OCI-LY7 (cell line): Measurements from ENCODE around the gene MUL1. TPM values are rescaled to one million over a fixed set of nuclear protein-coding genes. Genes with fewer than 3 reads are reported as not detected.

ENCODE experiments used
- BruUV-seq: library from RNA; stranded (reverse); fragments of 400-500 nt; replicated peaks from 2 replicates; lab custom pipeline; 2021; lab: Mats Ljungman, UMichigan
- CTCF ChIA-PET: fragments of 300-600 bp; sonication (Branson Sonifier 250); formaldehyde crosslinking; loops from one replicate; lab custom pipeline; 2022; ENCODE audit warnings: antibody characterized with exemption; ENCODE audit not compliant: unreplicated experiment; lab: Charles Lee
- POLR2A ChIA-PET: fragments of 300-600 bp; sonication (Branson Sonifier 250); formaldehyde crosslinking; loops from one replicate; lab custom pipeline; 2022; ENCODE audit warnings: antibody characterized with exemption; lab: Charles Lee
- DNase-seq: peaks from one replicate; pipeline ENCODE4 v3.0.0-alpha.2; 2015; ENCODE audit warnings: low spot score
- H2AFZ ChIP-seq: fragments of 200-600 bp; sonication (generic), shearing (Covaris generic); 2 replicates; pipeline ENCODE4 v1.6.1; 2014; ENCODE audit warnings: mild to moderate bottlenecking, antibody characterized with exemption, low read length, moderate library complexity
- H3K27ac ChIP-seq: fragments of 200-600 bp; sonication (generic); 2 replicates; pipeline ENCODE4 v1.5.1; 2014; ENCODE audit warnings: mixed run types, low read depth, mild to moderate bottlenecking, moderate library complexity, low read length, inconsistent platforms; ENCODE audit not compliant: poor library complexity, severe bottlenecking
- H3K36me3 ChIP-seq: fragments of 200-600 bp; sonication (generic); 2 replicates; pipeline ENCODE4 v1.6.1; 2014; ENCODE audit warnings: mild to moderate bottlenecking, antibody characterized with exemption, low read length, moderate library complexity, mixed read lengths; ENCODE audit not compliant: insufficient read depth
- H3K4me1 ChIP-seq: fragments of 200-600 bp; sonication (generic); 2 replicates; pipeline ENCODE4 v1.5.1; 2014; ENCODE audit warnings: mild to moderate bottlenecking, low read length; ENCODE audit not compliant: insufficient read depth, poor library complexity, severe bottlenecking
- H3K4me2 ChIP-seq: fragments of 200-600 bp; sonication (generic); 2 replicates; pipeline ENCODE4 v1.6.1; 2014; ENCODE audit warnings: mild to moderate bottlenecking, low read length
- H3K4me3 ChIP-seq: fragments of 200-600 bp; sonication (generic); 2 replicates; pipeline ENCODE4 v1.5.1; 2014; ENCODE audit warnings: mild to moderate bottlenecking, low read depth, low read length; ENCODE audit not compliant: poor library complexity, severe bottlenecking
- H3K79me2 ChIP-seq: fragments of 200-600 bp; sonication (generic); 2 replicates; pipeline ENCODE4 v1.6.1; 2016; ENCODE audit warnings: low read depth, mild to moderate bottlenecking, low read length, moderate library complexity, mixed read lengths; ENCODE audit not compliant: insufficient read depth
- H3K9me2 ChIP-seq: fragments of 200-600 bp; sonication (generic); 2 replicates; pipeline ENCODE4 v1.6.1; 2016; ENCODE audit warnings: mild to moderate bottlenecking, low read length, mixed read lengths; ENCODE audit not compliant: insufficient read depth
- H3K9me3 ChIP-seq: fragments of 200-600 bp; sonication (generic); 2 replicates; pipeline ENCODE4 v1.6.1; 2014; ENCODE audit warnings: mild to moderate bottlenecking, mixed run types, low read length, mixed read lengths
- H4K20me1 ChIP-seq: fragments of 200-600 bp; sonication (generic); 2 replicates; pipeline ENCODE4 v1.6.1; 2014; ENCODE audit warnings: mild to moderate bottlenecking, antibody characterized with exemption, low read length, moderate library complexity, mixed read lengths; ENCODE audit not compliant: insufficient read depth
- CTCF ChIP-seq: fragments of 200-600 bp; sonication (generic); conservative IDR thresholded peaks from 2 replicates; pipeline ENCODE4 v1.5.1; 2014; ENCODE audit warnings: mild to moderate bottlenecking, antibody characterized with exemption, low read length, moderate library complexity, mixed read lengths
- EZH2phosphoT487 ChIP-seq: fragments of 200-600 bp; sonication (generic); IDR thresholded peaks from 2 replicates; pipeline ENCODE4 v1.6.1; 2018; ENCODE audit warnings: low read depth, borderline replicate concordance, mild to moderate bottlenecking, mixed run types, antibody characterized with exemption, low read length, moderate library complexity, mixed read lengths
- intact Hi-C: fragments of 100-400 bp; cut with micrococcal nuclease; formaldehyde crosslinking; loops from one replicate; pipeline ENCODE4 v1.10.0; 2022; ENCODE audit not compliant: unreplicated experiment
- total RNA-seq, 2 experiments: library from RNA; depleted of rRNA in 1 of 2; stranded (reverse); fragments of >200 nt in 1 of 2; shearing (Covaris generic) in 1 of 2; gene quantifications; 2 replicates each; pipeline ENCODE4 v1.2.3, GENCODE V29; 2014 to 2022

Gene MUL1
- total RNA-seq, 2 experiments from 2014 or later = 16.3 to 25.2 TPM

DNA sequence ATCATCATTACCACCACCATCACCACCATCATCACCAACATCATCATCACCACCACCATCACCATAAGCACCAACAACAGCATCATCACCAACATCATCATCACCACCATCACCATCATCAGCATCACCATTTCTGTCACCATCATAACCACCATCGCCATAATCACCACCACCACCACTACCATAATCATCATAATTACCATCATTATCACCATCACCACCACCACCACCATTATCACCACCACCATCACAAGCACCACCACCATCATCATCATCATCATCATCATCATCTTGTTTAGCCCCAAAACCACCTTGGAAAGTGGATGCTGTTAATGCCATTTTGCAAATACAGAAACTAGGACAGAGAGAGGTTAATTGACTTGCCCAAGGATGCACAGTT, 44.4 kb downstream of the MUL1 start:
- Histone ChIP-seq H3K4me2 (no peak overlapping the region), H3K79me2 (no peaks in the 10 kb centered on the region), H3K27ac (no peak overlapping the region), H3K4me3 (no peak overlapping the region), H3K9me3 (no peaks in the 10 kb centered on the region), H3K36me3 (no peaks in the 10 kb centered on the region), H2AFZ (no peak overlapping the region), H3K9me2 (no peaks in the 10 kb centered on the region), H3K4me1 (peaks cover 18% of the 10 kb centered on the region), H4K20me1 (no peaks in the 10 kb centered on the region)
- CTCF ChIA-PET = no interaction called here
- POLR2A ChIA-PET = interaction anchor here (0.9 kb wide), 1 partner anchor 105 kb away, joined by 3 read pairs; no protein-coding TSS in a partner anchor
- intact Hi-C loops = no loop called here
- DNase-seq = no peak
- TF ChIP-seq CTCF = no peak
- no peak for TF ChIP-seq EZH2phosphoT487
- BruUV-seq = no TSS peak

- CTCF ChIA-PET = no interaction called here
- no peak overlapping the region for H3K4me3 ChIP-seq
- no peaks in the 10 kb centered on the region for H3K79me2 ChIP-seq
- TF ChIP-seq EZH2phosphoT487 = no peak
- H3K4me1 ChIP-seq = peaks cover 18% of the 10 kb centered on the region
- no peaks in the 10 kb centered on the region for H3K9me2 ChIP-seq
- no peak overlapping the region for H2AFZ ChIP-seq
- H3K27ac ChIP-seq = no peak overlapping the region
- intact Hi-C loops = no loop called here
- no peaks in the 10 kb centered on the region for H3K9me3 ChIP-seq
- no peak for DNase-seq
- H4K20me1 ChIP-seq = no peaks in the 10 kb centered on the region
- POLR2A ChIA-PET = interaction anchor here (0.8 kb wide), 1 partner anchor 1152 kb away, joined by 3 read pairs; no protein-coding TSS in a partner anchor
- H3K4me2 ChIP-seq = no peak overlapping the region
- H3K36me3 ChIP-seq = no peaks in the 10 kb centered on the region
- BruUV-seq = no TSS peak
Measured at GRCh38 chr1:20462397-20462796, 45.6 kb downstream of the MUL1 start.

DNA sequence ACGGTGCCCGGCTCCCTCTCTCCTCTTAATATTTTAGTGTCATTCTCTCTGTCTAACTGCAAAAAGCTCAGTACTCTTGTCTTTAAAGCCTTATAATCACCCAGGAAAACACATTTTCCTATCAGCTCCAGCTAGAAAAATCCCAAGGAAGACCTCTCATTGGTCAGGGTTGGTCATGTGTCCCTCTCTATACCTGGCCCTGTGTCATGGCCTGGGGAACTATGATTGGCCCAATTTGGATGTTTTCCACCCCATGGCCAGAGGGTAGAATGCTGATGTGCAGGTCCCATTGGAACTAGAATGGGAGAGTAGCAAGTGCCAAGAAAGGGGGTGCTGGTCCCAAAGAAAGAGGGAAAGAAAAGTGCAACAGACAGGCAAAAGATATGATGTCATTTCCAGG, 49.2 kb downstream of the MUL1 start:
- H3K79me2 ChIP-seq = no peaks in the 10 kb centered on the region
- no TSS peak for BruUV-seq
- POLR2A ChIA-PET = interaction anchor here (1.1 kb wide), 1 partner anchor 246 kb away, joined by 3 read pairs; no protein-coding TSS in a partner anchor

DNA sequence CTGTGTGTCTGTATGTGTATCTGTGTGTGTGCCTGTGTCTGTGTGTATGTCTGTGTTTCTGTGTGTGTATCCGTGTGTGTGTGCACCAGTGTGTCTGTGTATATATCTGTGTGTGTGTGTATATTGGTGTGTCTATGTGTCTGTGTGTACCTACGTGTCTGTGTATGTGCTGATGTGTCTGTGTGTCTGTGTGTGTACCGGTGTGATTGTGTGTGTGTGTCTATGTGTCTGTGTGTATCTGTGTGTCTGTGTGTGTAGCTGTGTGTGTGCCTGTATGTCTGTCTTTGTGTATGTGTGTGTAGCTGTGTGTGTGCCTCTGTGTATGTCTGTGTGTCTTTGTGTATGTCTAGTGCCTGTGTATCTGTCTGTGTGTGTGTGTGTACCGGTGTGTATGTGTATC, 53.9 kb downstream of the MUL1 start:
- no peaks in the 10 kb centered on the region for H3K79me2 ChIP-seq
- ChIA-PET POLR2A (no interaction called here), CTCF (no interaction called here)
- DNase-seq = no peak
- no peaks in the 10 kb centered on the region for H3K4me1 ChIP-seq
- H3K9me3 ChIP-seq = no peaks in the 10 kb centered on the region
- no peaks in the 10 kb centered on the region for H4K20me1 ChIP-seq
- H3K36me3 ChIP-seq = no peaks in the 10 kb centered on the region
- BruUV-seq = no TSS peak
- no peak overlapping the region for H3K27ac ChIP-seq
- no peaks in the 10 kb centered on the region for H3K9me2 ChIP-seq
- H3K4me3 ChIP-seq = no peak overlapping the region
- no peak overlapping the region for H2AFZ ChIP-seq
- H3K4me2 ChIP-seq = no peak overlapping the region
- no peak for TF ChIP-seq CTCF
- no peak for TF ChIP-seq EZH2phosphoT487
- intact Hi-C loops = no loop called here

More for the DNA sequence above, 49.2 kb downstream of the MUL1 start:
- no peaks in the 10 kb centered on the region for H3K9me3 ChIP-seq
- no peak for TF ChIP-seq EZH2phosphoT487
- no peak overlapping the region for H3K27ac ChIP-seq
- no peaks in the 10 kb centered on the region for H3K36me3 ChIP-seq
- H4K20me1 ChIP-seq = no peaks in the 10 kb centered on the region
- H2AFZ ChIP-seq = no peak overlapping the region
- no peaks in the 10 kb centered on the region for H3K4me1 ChIP-seq
- H3K4me2 ChIP-seq = no peak overlapping the region
- no peak overlapping the region for H3K4me3 ChIP-seq
- no peaks in the 10 kb centered on the region for H3K9me2 ChIP-seq
- intact Hi-C loops = no loop called here
- DNase-seq = no peak
- CTCF ChIA-PET = no interaction called here
